ENCODE measurements around the gene SCN10A. TPM values are rescaled to one million over a fixed set of nuclear protein-coding genes. Genes with fewer than 3 reads are reported as not detected.

The SCN10A gene
- total RNA-seq, 4 donors from 2014 or later = not detected

DNA sequence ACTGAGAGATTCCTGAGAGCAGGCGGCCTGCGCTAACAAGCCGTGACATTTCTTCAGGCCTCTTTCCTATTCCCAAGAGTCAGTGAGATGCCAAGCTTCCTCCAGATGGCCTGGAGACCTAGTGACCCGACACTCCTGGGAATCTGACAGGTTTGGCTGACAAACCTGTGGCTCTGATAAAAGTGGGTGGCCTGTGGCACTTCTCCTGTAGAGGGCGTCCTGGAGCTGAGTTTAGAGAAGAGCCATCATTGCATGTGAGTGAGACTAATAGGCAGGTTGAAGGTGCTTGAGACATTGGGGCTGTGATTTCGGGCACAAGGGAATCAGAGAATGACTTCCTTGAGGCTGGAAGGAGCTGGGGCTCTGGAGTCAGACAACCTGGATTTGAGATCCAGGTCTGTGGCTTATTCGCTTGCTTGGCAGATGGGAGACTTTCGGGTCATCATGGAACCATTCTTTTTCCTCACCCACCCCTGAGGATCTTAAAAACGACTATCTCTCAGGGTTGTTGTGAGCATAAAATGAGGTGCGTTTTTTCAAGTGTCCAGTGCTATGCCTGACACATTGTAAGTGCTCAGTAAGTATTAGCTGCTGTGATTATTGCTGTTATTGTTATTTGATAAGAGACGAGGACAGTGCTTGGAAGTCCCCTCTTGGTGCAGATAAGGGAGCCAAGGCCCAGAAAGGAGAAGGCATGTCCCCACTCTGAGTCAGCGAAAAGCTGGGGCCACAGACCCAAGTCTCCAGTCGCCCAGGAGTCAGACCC is 77.2 kb downstream of the SCN10A start:
- TF ChIP-seq, protein P1, sequence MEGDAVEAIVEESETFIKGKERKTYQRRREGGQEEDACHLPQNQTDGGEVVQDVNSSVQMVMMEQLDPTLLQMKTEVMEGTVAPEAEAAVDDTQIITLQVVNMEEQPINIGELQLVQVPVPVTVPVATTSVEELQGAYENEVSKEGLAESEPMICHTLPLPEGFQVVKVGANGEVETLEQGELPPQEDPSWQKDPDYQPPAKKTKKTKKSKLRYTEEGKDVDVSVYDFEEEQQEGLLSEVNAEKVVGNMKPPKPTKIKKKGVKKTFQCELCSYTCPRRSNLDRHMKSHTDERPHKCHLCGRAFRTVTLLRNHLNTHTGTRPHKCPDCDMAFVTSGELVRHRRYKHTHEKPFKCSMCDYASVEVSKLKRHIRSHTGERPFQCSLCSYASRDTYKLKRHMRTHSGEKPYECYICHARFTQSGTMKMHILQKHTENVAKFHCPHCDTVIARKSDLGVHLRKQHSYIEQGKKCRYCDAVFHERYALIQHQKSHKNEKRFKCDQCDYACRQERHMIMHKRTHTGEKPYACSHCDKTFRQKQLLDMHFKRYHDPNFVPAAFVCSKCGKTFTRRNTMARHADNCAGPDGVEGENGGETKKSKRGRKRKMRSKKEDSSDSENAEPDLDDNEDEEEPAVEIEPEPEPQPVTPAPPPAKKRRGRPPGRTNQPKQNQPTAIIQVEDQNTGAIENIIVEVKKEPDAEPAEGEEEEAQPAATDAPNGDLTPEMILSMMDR (IDR thresholded peaks at IDR 0.05; ENCODE audit: low read depth) = no peak

DNA sequence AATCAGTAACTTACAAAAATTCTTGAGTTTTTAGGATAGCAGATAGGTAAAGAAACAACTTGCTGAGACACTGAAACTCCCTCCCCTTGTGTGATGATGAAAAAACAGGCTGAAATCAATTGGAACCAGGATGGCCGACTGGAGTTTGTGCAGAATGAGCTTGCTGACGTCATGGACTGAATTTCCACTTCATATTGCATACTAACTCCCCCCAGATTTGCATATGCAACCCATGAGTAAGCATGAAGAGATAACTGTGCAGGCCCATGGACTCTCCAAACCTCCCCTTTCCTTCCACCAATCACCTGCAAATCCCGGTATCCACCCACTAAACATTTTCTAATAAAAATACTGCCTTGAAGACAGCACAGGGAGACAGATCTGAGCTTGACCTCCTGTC is 84.5 kb downstream of the SCN10A start:
- TF ChIP-seq, protein P1 (IDR thresholded peaks at IDR 0.05; ENCODE audit: low read depth) = no peak

DNA sequence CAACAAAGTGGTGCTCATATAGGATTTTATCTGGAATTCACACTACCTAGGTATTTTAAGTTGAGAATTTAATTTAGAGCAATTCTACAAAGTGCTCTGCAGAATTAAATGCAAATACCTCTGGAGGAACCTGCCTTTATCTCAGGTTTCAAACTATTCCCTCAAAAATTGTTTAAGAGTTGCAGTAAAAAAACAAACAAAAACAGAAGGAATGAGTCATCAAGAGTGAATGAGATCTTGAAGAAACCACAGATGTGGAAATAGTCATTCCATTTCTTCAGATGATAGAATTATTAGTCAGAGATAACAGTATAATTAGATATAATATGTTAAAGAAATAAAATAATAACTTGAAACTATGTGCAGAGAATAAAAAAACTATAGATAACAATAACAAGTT is 85.7 kb downstream of the SCN10A start:
- TF ChIP-seq, protein P1 (IDR thresholded peaks at IDR 0.05; ENCODE audit: low read depth) = no peak

DNA sequence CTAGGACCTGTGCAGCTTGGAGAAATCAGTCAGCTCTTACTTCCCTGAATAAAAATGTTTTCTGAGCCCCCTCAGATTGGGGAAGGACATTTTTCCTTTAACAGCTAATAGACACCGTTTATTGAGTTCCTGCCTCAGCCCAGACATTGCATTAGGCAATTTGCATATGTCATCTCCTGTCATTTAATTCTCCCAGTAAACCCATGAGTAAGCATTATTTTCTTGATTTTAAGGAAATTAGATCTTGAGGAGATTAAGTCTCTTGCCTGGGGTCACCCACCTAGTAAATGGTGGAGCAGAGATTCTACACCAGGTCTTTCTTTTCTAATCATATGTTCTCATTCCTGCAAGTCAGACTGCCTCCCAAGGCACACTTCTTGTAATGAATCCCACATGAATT is 88.0 kb downstream of the SCN10A start:
- TF ChIP-seq, protein P1 (IDR thresholded peaks at IDR 0.05; ENCODE audit: low read depth) = no peak

DNA sequence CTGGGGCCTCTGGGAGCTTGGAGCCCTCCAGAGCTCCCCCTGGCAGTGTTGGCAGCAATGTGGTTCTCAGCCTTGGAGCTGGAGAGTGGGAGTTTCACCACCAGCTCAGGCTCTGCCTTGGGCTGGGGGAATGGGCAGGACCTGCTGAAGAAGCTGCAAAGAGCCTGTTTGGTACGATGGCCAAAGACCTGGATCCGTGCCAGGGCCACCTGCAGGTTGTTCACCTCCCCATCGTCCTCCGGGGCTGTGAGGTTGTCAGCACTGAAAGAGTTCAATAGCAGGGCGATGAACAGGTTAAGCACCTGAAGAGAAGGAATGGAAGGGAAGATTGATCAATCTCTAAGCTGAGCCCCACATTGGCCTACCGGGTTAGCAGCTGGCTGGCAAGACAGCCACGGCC is 89.3 kb downstream of the SCN10A start:
- TF ChIP-seq, protein P1 (IDR thresholded peaks at IDR 0.05; ENCODE audit: low read depth) = no peak

DNA sequence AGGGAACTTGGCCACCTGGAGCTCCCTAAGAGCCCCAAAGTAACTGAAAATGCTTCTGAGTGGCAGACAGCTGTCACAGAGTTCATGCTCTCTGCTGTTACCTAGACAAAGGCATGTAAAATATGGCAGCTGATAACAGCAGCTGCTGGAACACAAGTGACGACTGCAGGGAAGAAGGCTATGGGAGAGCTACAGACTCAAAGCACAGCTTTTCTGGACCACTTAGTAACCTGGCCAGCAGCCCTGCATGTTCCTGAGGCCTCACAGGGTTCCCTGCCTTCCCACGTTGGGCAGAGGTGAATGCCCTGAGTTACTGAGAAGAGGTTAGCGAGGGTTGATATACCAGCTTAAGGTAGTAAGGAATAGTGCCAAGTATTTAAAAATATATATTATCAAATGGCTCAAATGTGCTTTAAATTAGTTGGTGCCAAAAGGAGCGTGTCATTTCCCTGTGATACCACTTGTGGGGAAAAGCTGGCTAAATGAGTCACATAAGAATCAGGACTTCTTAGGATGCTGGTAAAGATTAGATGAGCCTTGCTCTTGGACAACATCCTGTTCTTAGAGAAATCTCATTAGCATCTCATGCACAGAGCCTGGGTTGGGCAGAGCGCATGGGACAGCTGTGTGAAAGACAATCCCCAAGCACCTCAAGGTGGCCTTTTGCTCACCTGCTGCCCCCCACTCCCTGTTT is 90.1 kb downstream of the SCN10A start:
- TF ChIP-seq, protein P1 (IDR thresholded peaks at IDR 0.05; ENCODE audit: low read depth) = no peak

DNA sequence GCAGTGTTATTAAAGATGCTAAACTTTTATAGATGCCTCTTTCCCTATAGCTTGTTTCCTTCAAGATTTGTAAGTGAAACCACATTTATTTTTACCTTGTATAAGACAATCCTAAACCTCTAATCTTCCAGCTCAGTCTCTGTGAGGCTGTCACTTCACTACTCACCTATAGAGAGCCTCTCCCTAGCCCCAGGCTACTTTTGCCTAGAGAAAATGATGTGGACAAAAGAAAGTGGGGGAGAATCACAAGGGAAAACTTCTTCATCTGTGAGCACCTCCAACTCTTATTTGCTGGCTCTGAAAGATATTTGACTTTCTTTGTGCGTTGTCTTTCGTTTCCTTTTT is 91.7 kb downstream of the SCN10A start:
- TF ChIP-seq, protein P1 (IDR thresholded peaks at IDR 0.05; ENCODE audit: low read depth) = no peak

Measured in subcutaneous adipose tissue (tissue), 4 donors.